ENCODE results near the gene ZBTB20.

DNA sequence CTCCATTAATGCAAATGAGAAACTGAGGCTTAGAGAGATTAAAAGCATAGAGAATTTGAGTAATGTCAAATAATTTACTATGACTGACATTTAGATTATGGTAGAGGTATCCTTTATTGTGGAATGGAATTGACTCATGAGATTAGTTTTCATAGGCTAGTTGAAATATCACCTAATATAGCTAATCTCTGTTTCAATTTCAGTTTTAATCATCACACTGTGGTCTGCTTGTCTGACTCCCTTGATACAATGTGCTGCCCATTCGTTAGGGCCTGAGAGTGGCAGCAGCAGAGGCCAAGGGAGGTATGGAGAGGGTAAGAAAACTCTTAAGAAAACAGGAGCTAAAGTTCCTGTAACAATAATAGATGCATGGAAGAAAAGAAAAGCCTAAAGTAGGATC lies 13.2 kb upstream of the ZBTB20 start:
- TF ChIP-seq, protein P1, sequence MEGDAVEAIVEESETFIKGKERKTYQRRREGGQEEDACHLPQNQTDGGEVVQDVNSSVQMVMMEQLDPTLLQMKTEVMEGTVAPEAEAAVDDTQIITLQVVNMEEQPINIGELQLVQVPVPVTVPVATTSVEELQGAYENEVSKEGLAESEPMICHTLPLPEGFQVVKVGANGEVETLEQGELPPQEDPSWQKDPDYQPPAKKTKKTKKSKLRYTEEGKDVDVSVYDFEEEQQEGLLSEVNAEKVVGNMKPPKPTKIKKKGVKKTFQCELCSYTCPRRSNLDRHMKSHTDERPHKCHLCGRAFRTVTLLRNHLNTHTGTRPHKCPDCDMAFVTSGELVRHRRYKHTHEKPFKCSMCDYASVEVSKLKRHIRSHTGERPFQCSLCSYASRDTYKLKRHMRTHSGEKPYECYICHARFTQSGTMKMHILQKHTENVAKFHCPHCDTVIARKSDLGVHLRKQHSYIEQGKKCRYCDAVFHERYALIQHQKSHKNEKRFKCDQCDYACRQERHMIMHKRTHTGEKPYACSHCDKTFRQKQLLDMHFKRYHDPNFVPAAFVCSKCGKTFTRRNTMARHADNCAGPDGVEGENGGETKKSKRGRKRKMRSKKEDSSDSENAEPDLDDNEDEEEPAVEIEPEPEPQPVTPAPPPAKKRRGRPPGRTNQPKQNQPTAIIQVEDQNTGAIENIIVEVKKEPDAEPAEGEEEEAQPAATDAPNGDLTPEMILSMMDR (conservative IDR thresholded peaks at IDR 0.05 in 1 of 2, IDR thresholded peaks at IDR 0.05 in 1 of 2; ENCODE audit: low read depth in 1 of 2, low read length in 2 of 2): no peak
- no peak for TF ChIP-seq EZH2 (IDR thresholded peaks at IDR 0.05; ENCODE audit: low read length, missing control alignments)
